ENCODE measurements around the gene A2M. TPM values are rescaled to one million over a fixed set of nuclear protein-coding genes. Genes with fewer than 3 reads are reported as not detected.

A2M gene
- polyA plus RNA-seq, 1 experiment, result 171 TPM

DNA sequence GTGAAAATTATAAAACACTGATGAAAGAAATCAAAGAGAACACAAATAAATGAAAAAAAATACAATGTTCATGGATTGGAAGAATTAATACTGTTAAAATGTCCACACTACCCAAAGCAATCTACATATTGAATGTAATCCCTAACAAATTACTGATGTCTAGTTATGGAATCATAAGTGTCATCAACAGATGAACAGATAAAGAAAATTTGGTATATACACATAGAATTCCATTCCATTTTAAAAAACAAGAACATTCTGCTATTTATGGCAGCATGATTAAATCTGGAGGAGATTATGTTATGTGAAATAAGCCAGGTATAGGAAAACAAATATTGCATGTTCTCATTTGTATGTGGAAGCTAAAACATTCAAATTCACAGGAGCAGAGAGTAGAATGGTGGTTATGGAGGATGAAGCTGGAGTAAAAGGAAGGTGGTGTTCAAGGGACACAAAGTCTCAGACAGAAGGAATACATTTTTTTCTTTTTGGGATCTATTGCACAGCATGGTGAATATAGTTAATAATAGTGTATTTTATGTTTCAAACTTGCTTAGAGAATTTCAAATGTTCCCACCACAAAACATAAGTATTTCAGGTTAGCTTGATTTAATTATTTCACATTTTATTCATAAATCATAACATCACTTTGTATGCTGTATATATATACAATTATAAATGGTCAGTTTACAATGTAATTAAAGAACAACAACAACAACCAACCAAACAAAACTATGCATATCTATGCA lies 28.5 kb downstream of the A2M start:
- Histone ChIP-seq H3K4me3 (ENCODE audit: low read depth, low read length) (no peak overlapping the region), H3K36me3 (ENCODE audit: control insufficient read depth, insufficient read depth, low read length) (no peaks in the 10 kb centered on the region), H3K27me3 (ENCODE audit: control insufficient read depth, insufficient read depth, low read length) (no peaks in the 10 kb centered on the region)
- DNase-seq (ENCODE audit: low read depth), result no peak
- ChIA-PET CTCF (no interaction called here), POLR2A (no interaction called here)
- TF ChIP-seq, protein P1, sequence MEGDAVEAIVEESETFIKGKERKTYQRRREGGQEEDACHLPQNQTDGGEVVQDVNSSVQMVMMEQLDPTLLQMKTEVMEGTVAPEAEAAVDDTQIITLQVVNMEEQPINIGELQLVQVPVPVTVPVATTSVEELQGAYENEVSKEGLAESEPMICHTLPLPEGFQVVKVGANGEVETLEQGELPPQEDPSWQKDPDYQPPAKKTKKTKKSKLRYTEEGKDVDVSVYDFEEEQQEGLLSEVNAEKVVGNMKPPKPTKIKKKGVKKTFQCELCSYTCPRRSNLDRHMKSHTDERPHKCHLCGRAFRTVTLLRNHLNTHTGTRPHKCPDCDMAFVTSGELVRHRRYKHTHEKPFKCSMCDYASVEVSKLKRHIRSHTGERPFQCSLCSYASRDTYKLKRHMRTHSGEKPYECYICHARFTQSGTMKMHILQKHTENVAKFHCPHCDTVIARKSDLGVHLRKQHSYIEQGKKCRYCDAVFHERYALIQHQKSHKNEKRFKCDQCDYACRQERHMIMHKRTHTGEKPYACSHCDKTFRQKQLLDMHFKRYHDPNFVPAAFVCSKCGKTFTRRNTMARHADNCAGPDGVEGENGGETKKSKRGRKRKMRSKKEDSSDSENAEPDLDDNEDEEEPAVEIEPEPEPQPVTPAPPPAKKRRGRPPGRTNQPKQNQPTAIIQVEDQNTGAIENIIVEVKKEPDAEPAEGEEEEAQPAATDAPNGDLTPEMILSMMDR (IDR thresholded peaks at IDR 0.05; ENCODE audit: insufficient read depth, low read depth, low read length), result no peak

GRCh38 chr12:9086087-9086486 lies 29.6 kb downstream of the A2M start:
- no peaks in the 10 kb centered on the region for H3K27me3 ChIP-seq (ENCODE audit: control insufficient read depth, insufficient read depth, low read length)
- CTCF ChIA-PET, result no interaction called here
- POLR2A ChIA-PET, result no interaction called here
- TF ChIP-seq, protein P1 (IDR thresholded peaks at IDR 0.05; ENCODE audit: insufficient read depth, low read depth, low read length), result no peak
- no peaks in the 10 kb centered on the region for H3K36me3 ChIP-seq (ENCODE audit: control insufficient read depth, insufficient read depth, low read length)
- no peak for DNase-seq (ENCODE audit: low read depth)
- no peak overlapping the region for H3K4me3 ChIP-seq (ENCODE audit: low read depth, low read length)

GRCh38 chr12:9084417-9084816 lies 31.3 kb downstream of the A2M start:
- H3K27me3 ChIP-seq (ENCODE audit: control insufficient read depth, insufficient read depth, low read length), result no peaks in the 10 kb centered on the region
- POLR2A ChIA-PET, result no interaction called here
- CTCF ChIA-PET, result no interaction called here

DNA sequence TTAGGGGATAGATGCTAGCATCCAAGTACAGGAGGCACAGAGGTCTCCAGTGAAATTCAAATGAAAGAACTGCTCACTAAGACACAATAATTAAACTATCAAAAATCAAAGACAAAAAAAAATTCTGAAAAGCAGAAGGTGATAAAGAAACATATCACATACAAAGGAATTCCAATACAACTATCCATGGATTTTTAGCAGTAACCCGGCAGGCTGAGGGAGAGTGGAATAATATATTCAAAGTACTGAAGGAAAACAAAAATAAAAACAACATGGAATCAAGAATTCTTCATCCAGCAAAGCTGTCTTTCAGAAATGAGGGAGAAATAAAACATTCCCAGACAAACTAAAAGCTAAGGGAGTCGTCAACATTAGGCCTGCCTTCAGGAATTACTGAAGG lies 31.9 kb downstream of the A2M start:
- TF ChIP-seq, protein P1 (IDR thresholded peaks at IDR 0.05; ENCODE audit: insufficient read depth, low read depth, low read length), result no peak
- no peaks in the 10 kb centered on the region for H3K36me3 ChIP-seq (ENCODE audit: control insufficient read depth, insufficient read depth, low read length)
- ChIA-PET CTCF (no interaction called here), POLR2A (no interaction called here)
- DNase-seq (ENCODE audit: low read depth), result no peak
- no peaks in the 10 kb centered on the region for H3K27me3 ChIP-seq (ENCODE audit: control insufficient read depth, insufficient read depth, low read length)
- no peak overlapping the region for H3K4me3 ChIP-seq (ENCODE audit: low read depth, low read length)

More at GRCh38 chr12:9084417-9084816, 31.3 kb downstream of the A2M start:
- TF ChIP-seq, protein P1 (IDR thresholded peaks at IDR 0.05; ENCODE audit: insufficient read depth, low read depth, low read length), result no peak
- Histone ChIP-seq H3K36me3 (ENCODE audit: control insufficient read depth, insufficient read depth, low read length) (no peaks in the 10 kb centered on the region), H3K4me3 (ENCODE audit: low read depth, low read length) (no peak overlapping the region)
- no peak for DNase-seq (ENCODE audit: low read depth)

DNA sequence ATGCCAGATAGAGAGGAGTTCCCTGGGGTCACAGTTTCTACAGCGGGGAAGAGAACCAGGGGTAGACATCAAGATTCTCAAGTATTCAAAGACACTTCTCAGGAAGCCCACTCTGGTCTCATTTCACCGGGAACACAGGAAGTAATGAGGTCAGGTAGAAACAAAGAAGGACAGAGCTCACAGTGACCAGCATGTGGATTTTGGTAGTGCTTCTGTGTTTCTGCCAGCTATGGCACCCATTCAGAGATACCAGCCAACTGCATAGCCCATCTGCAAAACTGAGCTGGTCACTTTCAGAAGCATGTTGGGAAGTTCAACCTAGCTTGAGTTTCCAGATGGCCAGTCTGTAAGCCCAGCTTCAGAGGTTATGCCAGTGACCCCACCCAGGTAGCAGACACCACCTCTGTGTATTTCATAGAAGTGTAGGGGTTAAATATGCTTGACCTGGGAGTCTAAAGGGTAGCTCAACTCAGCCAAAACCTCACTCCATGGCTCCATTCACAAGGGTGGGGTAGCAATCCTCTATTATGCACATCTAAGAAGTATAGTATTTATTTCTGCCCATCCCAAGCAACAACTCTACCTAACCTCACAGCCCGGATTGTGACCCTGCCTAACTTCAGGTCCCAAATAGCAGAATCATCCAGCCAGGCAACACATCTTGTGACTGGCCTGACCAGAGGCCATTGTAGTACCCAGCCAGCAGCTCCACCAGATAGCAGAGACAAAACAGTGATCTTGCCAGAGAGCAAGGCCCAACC lies 33.9 kb downstream of the A2M start:
- no peak for DNase-seq (ENCODE audit: low read depth)
- POLR2A ChIA-PET, result no interaction called here
- CTCF ChIA-PET, result no interaction called here
- Histone ChIP-seq H3K36me3 (ENCODE audit: control insufficient read depth, insufficient read depth, low read length) (no peaks in the 10 kb centered on the region), H3K4me3 (ENCODE audit: low read depth, low read length) (no peak overlapping the region), H3K27me3 (ENCODE audit: control insufficient read depth, insufficient read depth, low read length) (no peaks in the 10 kb centered on the region)
- TF ChIP-seq, protein P1 (IDR thresholded peaks at IDR 0.05; ENCODE audit: insufficient read depth, low read depth, low read length), result no peak
